GM19043 (cell line): ENCODE data around the gene DNAAF5.
"Not testable (repeated sequence)": the region's sequence is repeated elsewhere in the genome, so short reads cannot be mapped to it uniquely, and the experiment has no call there.

Experiments used
- ATAC-seq: cut with Tn5 transposase; IDR thresholded peaks from one replicate; pipeline ENCODE4 v1.9.1; 2021; ENCODE audit warnings: low read depth; ENCODE audit not compliant: unreplicated experiment

Gene DNAAF5

DNA sequence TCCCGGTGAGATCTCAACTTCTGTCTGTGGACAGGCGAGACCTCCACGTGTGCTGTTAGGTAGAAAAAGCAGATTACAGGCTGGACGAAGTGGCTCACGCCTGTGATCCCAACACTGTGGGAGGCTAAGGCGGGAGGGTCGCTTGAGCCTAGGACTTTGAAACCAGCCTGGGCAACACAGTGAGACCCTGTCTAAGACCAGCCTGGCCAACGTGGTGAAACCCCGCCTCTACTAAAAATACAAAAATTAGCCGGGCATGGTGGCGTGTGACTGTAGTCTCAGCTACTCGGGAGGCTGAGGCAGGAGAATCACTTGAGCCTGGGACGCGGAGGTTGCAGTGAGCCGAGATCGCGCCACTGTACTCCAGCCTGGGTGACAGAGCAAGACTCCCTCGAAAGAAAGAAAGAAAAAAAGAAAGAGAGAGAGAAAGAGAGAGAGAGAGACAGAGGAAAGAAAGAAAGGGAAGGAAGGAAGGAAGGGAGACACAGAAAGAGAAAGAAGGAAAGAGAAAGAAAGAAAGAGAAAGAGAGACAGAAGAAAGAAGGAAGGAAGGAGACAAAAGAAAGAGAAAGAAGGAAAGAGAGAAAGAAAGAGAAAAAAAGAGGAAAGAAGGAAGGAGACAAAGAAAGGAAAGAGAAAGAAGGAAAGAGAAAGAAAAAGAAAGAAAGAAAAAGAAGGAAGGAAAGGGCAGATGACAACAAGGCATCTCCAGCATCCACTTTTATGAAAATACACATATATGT, 76.2 kb downstream of the DNAAF5 start:
- no peak for ATAC-seq

DNA sequence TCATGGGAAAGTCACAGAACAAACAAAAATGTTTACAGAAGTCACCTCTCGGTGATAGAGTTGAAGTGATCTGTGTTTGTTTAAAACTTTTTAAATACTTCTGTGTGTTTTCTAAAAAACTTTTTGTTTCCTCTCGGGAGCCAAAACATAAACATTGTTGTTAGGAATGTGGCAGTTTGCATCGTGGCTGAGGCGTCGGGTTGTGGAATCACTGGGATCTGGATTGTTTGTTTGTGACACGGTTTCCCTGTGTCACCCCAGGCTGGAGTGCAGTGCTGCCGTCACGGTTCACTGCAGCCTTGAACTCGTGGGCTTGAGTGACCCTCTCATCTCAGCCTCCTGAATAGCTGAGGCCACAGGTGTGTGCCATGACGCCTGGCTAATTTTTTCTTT, 76.7 kb downstream of the DNAAF5 start:
- ATAC-seq: no peak

- not testable (repeated sequence) for ATAC-seq
These were observed 77.3 kb downstream of the DNAAF5 start for GRCh38 chr7:803796-804195.

DNA sequence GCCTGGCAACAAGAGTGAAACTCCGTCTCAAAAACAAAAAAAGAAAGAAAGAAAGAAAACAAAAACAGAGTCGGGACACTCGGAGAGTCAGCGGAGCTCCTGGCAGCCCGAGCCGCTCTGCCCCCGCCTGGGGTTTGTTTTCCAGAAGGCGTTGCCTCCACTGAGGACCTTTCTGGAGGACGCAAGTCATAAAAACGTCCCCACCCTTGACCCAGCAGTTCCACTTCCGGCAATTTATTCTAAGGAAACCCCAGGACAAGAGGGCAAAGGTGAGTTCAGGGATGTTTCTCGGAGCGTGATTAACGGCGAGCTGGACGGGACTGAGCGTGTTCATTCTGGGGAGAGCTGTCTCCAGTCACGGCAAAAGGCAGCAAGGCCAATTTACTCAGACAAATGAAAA, 78.8 kb downstream of the DNAAF5 start:
- ATAC-seq: no peak

- ATAC-seq: no peak
These were observed 89.1 kb downstream of the DNAAF5 start for GRCh38 chr7:815284-816216.

- peak; percentile 86 for ATAC-seq
These were observed 89.8 kb downstream of the DNAAF5 start for GRCh38 chr7:816300-816750.

- ATAC-seq: no peak
These were observed 90.5 kb downstream of the DNAAF5 start for GRCh38 chr7:816751-817671.

GRCh38 chr7:818031-818699, 91.7 kb downstream of the DNAAF5 start:
- no peak for ATAC-seq

- no peak for ATAC-seq
These were observed 93.8 kb downstream of the DNAAF5 start for GRCh38 chr7:820341-820740.

GRCh38 chr7:821688-822087, 95.2 kb downstream of the DNAAF5 start:
- no peak for ATAC-seq

DNA sequence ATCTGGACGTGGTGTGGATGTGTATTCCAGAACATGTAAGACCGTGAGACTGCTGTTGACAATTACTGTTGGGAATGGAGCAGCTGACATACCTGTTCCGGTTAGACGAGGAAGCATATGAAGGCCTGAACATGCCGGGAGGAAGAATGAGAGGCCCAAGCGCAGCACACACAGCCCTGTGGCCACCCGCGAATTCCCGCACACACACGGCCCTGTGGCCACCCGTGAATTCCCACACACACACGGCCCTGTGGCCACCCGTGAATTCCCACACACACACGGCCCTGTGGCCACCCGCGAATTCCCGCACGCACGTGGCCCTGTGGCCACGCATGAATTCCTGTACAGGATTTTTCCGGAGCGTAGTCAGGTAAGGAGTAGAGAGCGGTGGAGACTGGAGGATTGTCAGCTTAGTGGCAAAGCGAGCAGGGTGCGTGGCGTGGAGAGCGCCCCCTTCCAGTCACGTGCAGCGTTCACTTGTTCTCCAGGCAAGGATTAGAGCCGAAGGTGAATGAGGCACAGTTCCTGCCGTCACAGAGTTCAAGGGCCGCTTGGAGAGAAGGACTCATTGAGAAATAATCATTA, 96.3 kb downstream of the DNAAF5 start:
- ATAC-seq: no peak

GRCh38 chr7:823649-824048, 97.2 kb downstream of the DNAAF5 start:
- ATAC-seq: no peak

DNA sequence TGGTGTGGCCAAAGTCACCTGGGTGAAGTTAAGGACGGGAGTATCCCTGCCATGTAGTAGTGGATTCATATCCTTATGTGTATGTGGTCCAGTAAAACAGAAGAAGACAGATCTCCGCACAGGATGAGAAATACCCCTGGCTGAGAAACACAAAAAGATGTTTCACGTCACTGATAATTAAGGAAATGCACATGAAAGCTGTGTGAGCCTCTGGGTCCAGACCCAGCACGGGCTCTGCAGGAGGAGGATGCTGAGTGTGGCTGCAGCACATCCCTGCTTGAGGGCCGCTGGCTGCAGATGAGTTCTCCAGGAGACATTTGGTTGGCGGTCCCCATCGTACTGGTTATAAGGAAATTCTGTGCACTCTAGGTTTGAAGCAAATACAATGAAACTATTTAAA, 97.6 kb downstream of the DNAAF5 start:
- no peak for ATAC-seq

- ATAC-seq: no peak
These were observed 98.2 kb downstream of the DNAAF5 start for GRCh38 chr7:824664-825063.

- ATAC-seq: no peak
These were observed 98.9 kb downstream of the DNAAF5 start for GRCh38 chr7:825386-825785.

GRCh38 chr7:826230-826917, 99.9 kb downstream of the DNAAF5 start:
- no peak for ATAC-seq

DNA sequence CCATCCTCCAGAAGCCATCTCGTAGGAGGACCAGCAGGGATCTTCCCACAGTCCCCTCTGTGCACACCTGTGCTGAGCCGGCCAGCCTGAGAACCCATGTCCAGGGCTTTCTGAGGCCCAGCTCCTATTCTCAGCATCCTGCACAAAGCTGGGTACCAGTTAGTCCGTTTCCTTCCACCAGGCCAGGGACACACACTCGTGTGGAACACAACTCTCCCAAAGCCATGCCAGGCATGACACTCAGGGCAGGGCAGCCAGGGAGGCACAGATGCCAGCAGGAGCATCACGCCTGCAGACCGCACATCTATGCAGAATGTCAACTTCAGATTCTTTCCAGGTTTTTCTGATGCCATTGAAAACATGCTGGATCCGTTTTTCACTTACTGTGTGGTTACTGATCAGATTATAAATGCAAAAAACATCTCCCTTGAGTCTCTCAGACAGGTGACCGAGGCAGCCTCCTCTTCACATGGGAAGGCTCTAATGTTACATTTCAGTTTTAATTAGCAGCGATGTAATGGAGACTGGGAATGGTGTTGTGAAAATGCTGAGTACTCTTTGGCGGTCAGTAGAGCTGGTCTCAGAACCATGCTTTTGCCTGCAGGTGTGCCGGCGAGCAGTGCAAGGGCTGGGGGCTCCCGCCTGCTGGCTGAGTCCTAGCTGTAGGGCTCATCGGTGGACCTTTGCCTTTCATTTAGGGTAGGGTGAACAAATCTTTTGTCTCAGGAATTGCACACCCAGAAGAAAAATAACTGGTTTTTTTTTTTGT, 102.5 kb downstream of the DNAAF5 start:
- ATAC-seq: no peak

DNA sequence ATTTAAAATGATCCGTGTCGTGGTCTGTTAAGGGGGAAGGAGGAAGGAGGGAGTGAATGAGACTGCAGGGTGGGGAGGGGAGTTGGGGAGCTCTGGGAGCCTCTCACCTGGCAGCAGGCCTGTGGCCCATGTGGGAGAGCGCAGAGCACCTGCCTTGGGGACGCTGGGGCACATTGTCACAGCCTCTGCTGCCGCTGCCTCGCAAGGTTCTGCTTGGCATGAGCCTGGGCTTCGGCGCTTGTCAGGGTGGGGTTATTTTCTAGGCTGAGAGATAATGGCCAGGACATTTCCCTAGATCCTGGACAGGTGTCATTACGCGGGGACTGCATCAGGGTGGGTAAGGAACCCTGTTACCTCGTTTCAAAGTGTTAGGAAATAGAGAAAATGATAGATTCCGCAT, 103.6 kb downstream of the DNAAF5 start:
- ATAC-seq: no peak
